ENCODE data around the gene LENEP. TPM values are rescaled to one million over a fixed set of nuclear protein-coding genes. Genes with fewer than 3 reads are reported as not detected.

Gene LENEP
- total RNA-seq, 3 donors from 2014 or later (not counting 1 experiment from before 2014, with no cell fraction given): not detected

- no peaks in the 10 kb centered on the region for H3K4me1 ChIP-seq (ENCODE audit: control insufficient read depth, insufficient read depth, low read length)
- Mint-ChIP-seq H3K36me3 (no peaks in the 10 kb centered on the region), H3K27me3 (ENCODE audit: low read depth in 2 of 2) (peaks cover 7 to 10% of the 10 kb centered on the region in 2 donors), H3K27ac (no peak overlapping the region), H3K9me3 (no peaks in the 10 kb centered on the region), H3K4me3 (no peak overlapping the region), H3K4me1 (peaks cover 0 to 13% of the 10 kb centered on the region in 2 donors)
- no peaks in the 10 kb centered on the region for H3K27me3 ChIP-seq (ENCODE audit: control insufficient read depth, insufficient read depth, low read length)
- no peak for TF ChIP-seq CTCF (IDR thresholded peaks at IDR 0.05)
- no peak overlapping the region for H3K4me3 ChIP-seq (ENCODE audit: low read length)
- WGBS (ENCODE audit: insufficient coverage): 75% methylated on average over 5 of the region's 5 CpGs
- intact Hi-C loops (cut with micrococcal nuclease): no loop called here
- no peaks in the 10 kb centered on the region for H3K9me3 ChIP-seq (ENCODE audit: control insufficient read depth, insufficient read depth, low read length)
- no peaks in the 10 kb centered on the region for H3K36me3 ChIP-seq (ENCODE audit: control insufficient read depth, insufficient read depth, low read length)
- no peak overlapping the region for H3K27ac ChIP-seq (ENCODE audit: low read length)
- DNase-seq (no peak), ATAC-seq (no peak)
These were observed 49.4 kb downstream of the LENEP start for GRCh38 chr1:155042789-155043188.

GRCh38 chr1:155043301-155043702, 49.9 kb downstream of the LENEP start:
- Mint-ChIP-seq H3K4me3 (no peak overlapping the region), H3K4me1 (peaks cover 0 to 13% of the 10 kb centered on the region in 2 donors), H3K9me3 (no peaks in the 10 kb centered on the region), H3K36me3 (no peaks in the 10 kb centered on the region), H3K27ac (no peak overlapping the region), H3K27me3 (ENCODE audit: low read depth in 2 of 2) (peaks cover 3 to 5% of the 10 kb centered on the region in 2 donors)
- DNase-seq (no peak), ATAC-seq (no peak)
- Histone ChIP-seq H3K27ac (ENCODE audit: low read length) (no peak overlapping the region), H3K4me3 (ENCODE audit: low read length) (no peak overlapping the region), H3K36me3 (ENCODE audit: control insufficient read depth, insufficient read depth, low read length) (no peaks in the 10 kb centered on the region), H3K27me3 (ENCODE audit: control insufficient read depth, insufficient read depth, low read length) (no peaks in the 10 kb centered on the region), H3K4me1 (ENCODE audit: control insufficient read depth, insufficient read depth, low read length) (no peaks in the 10 kb centered on the region), H3K9me3 (ENCODE audit: control insufficient read depth, insufficient read depth, low read length) (no peaks in the 10 kb centered on the region)
- intact Hi-C loops (cut with micrococcal nuclease): no loop called here
- WGBS (ENCODE audit: insufficient coverage): 85% methylated on average over 11 of the region's 12 CpGs
- TF ChIP-seq CTCF (IDR thresholded peaks at IDR 0.05): no peak

- H3K9me3 ChIP-seq (ENCODE audit: control insufficient read depth, insufficient read depth, low read length): no peaks in the 10 kb centered on the region
- no peaks in the 10 kb centered on the region for H3K4me1 ChIP-seq (ENCODE audit: control insufficient read depth, insufficient read depth, low read length)
- no peaks in the 10 kb centered on the region for H3K27me3 ChIP-seq (ENCODE audit: control insufficient read depth, insufficient read depth, low read length)
- Mint-ChIP-seq H3K27ac (no peak overlapping the region), H3K27me3 (ENCODE audit: low read depth in 2 of 2) (peaks cover under 1 to 3% of the 10 kb centered on the region in 2 donors), H3K4me3 (no peak overlapping the region), H3K4me1 (peaks cover 0 to 13% of the 10 kb centered on the region in 2 donors), H3K9me3 (no peaks in the 10 kb centered on the region), H3K36me3 (no peaks in the 10 kb centered on the region)
- no peak overlapping the region for H3K4me3 ChIP-seq (ENCODE audit: low read length)
- WGBS (ENCODE audit: insufficient coverage): 91% methylated on average over 3 of the region's 3 CpGs
- DNase-seq (no peak), ATAC-seq (no peak)
- no peak for TF ChIP-seq CTCF (IDR thresholded peaks at IDR 0.05)
- no peak overlapping the region for H3K27ac ChIP-seq (ENCODE audit: low read length)
- intact Hi-C loops (cut with micrococcal nuclease): no loop called here
- no peaks in the 10 kb centered on the region for H3K36me3 ChIP-seq (ENCODE audit: control insufficient read depth, insufficient read depth, low read length)
These were observed 50.4 kb downstream of the LENEP start for GRCh38 chr1:155043793-155044192.

Other genes starting within 250 kb of the LENEP start
- under 1 TPM in 2 of 3 donors, not detected in 1; 0.05 to 0.95 TPM for gene KCNN3, start 123.3 kb upstream of the LENEP start, total RNA-seq
- 10 to 100 TPM in 2 of 3 donors, 1 to 10 TPM in 1; 9.0 to 12.1 (median 11.0) TPM for gene PMVK, start 56.9 kb upstream of the LENEP start, total RNA-seq
- 100 to 1,000 TPM; 158 to 200 (median 197) TPM for gene PBXIP1, start 37.5 kb upstream of the LENEP start, total RNA-seq
- 10 to 100 TPM; 21.6 to 32.1 (median 27.5) TPM for gene PYGO2, start 31.8 kb upstream of the LENEP start, total RNA-seq
- 100 to 1,000 TPM in 1 of 3 donors, 10 to 100 TPM in 2; 94.6 to 112 (median 96.8) TPM for gene SHC1, start 22.8 kb upstream of the LENEP start, total RNA-seq
- gene CKS1B, start 18.9 kb upstream of the LENEP start, total RNA-seq: 10 to 100 TPM in 2 of 3 donors, 1 to 10 TPM in 1; 8.5 to 13.0 (median 12.9) TPM
- 10 to 100 TPM; 32.1 to 47.6 (median 38.7) TPM for gene FLAD1, start 10.2 kb upstream of the LENEP start, total RNA-seq
- gene ZBTB7B, start 9.2 kb downstream of the LENEP start, total RNA-seq: 10 to 100 TPM; 61.2 to 75.4 (median 63.3) TPM
- gene DCST2, start 40.2 kb downstream of the LENEP start, total RNA-seq: under 1 TPM; 0.30 to 0.92 (median 0.32) TPM
- under 1 TPM in 2 of 3 donors, not detected in 1; 0.35 to 0.60 TPM for gene DCST1, start 40.2 kb downstream of the LENEP start, total RNA-seq
- 10 to 100 TPM; 54.6 to 83.2 (median 64.7) TPM for gene ADAM15, start 57.7 kb downstream of the LENEP start, total RNA-seq
- 1 to 10 TPM; 4.6 to 6.8 (median 5.5) TPM for gene EFNA4, start 70.2 kb downstream of the LENEP start, total RNA-seq
- 1 to 10 TPM in 1 of 3 donors, under 1 TPM in 2; 0.52 to 1.1 (median 0.68) TPM for gene EFNA3, start 85.3 kb downstream of the LENEP start, total RNA-seq
- gene EFNA1, start 134.3 kb downstream of the LENEP start, total RNA-seq: 1 to 10 TPM; 1.5 to 1.9 (median 1.9) TPM
- 10 to 100 TPM; 31.7 to 33.5 (median 32.7) TPM for gene SLC50A1, start 142.3 kb downstream of the LENEP start, total RNA-seq
- 10 to 100 TPM; 26.8 to 45.7 (median 41.5) TPM for gene DPM3, start 146.9 kb downstream of the LENEP start, total RNA-seq
- gene KRTCAP2, start 179.7 kb downstream of the LENEP start, total RNA-seq: 100 to 1,000 TPM in 2 of 3 donors, 10 to 100 TPM in 1; 95.3 to 113 (median 104) TPM
- 1 to 10 TPM in 2 of 3 donors, under 1 TPM in 1; 0.94 to 4.9 (median 2.5) TPM for gene TRIM46, start 180.3 kb downstream of the LENEP start, total RNA-seq
- 10 to 100 TPM; 16.2 to 19.4 (median 18.6) TPM for gene THBS3, start 214.3 kb downstream of the LENEP start, total RNA-seq
- 10 to 100 TPM; 22.3 to 28.5 (median 27.9) TPM for gene MTX1, start 215.1 kb downstream of the LENEP start, total RNA-seq

Data from natural killer cell (primary cell).